BJ (cell line): ENCODE results near the gene CWC15. TPM values are rescaled to one million over a fixed set of nuclear protein-coding genes. Genes with fewer than 3 reads are reported as not detected.
A peak's percentile ranks its signal among the peaks of the same experiment; 100 is the strongest.

Experiments used
- CTCF ChIA-PET: fragments of 350-600 bp; formaldehyde crosslinking; extraction: SDS; loops from one replicate; lab custom pipeline; 2021; ENCODE audit warnings: antibody characterized with exemption, inconsistent platforms; lab: Yijun Ruan, JAX
- POLR2A ChIA-PET: fragments of 300-600 bp; sonication (Branson Sonifier 250); formaldehyde crosslinking; extraction: SDS; loops from one replicate; lab custom pipeline; 2021; ENCODE audit warnings: antibody characterized with exemption; lab: Charles Lee
- DNase-seq: peaks from one replicate; pipeline ENCODE4 v3.0.0-alpha.2; 2011; ENCODE audit warnings: low read depth
- H3K27me3 ChIP-seq: 2 replicates; pipeline ENCODE4 v1.6.0; 2011; ENCODE audit warnings: low read length; ENCODE audit not compliant: control insufficient read depth, insufficient read depth
- H3K36me3 ChIP-seq: 2 replicates; pipeline ENCODE4 v1.5.1; 2011; ENCODE audit warnings: low read length; ENCODE audit not compliant: control insufficient read depth, insufficient read depth
- H3K4me3 ChIP-seq: 2 replicates; pipeline ENCODE4 v1.5.1; 2011; ENCODE audit warnings: low read depth, mild to moderate bottlenecking, control low read depth, low read length
- CTCF ChIP-seq: IDR thresholded peaks from 2 replicates; pipeline ENCODE4 v1.5.1; 2011; ENCODE audit warnings: low read depth, mild to moderate bottlenecking, control low read depth, inconsistent platforms, low read length, moderate library complexity; ENCODE audit not compliant: insufficient read depth
- polyA plus RNA-seq: library from polyadenylated mRNA; depleted of rRNA; stranded (reverse); fragments of >200 nt; gene quantifications from 2 replicates; pipeline ENCODE4 v1.2.3, GENCODE V29; 2011

The CWC15 gene
- polyA plus RNA-seq, 1 experiment, result 24.9 TPM

GRCh38 chr11:94941131-94941530, 32.2 kb downstream of the CWC15 start:
- Histone ChIP-seq H3K27me3 (no peaks in the 10 kb centered on the region), H3K36me3 (no peaks in the 10 kb centered on the region), H3K4me3 (no peak overlapping the region)
- CTCF ChIA-PET, result no interaction called here
- POLR2A ChIA-PET, result no interaction called here
- no peak for DNase-seq
- no peak for TF ChIP-seq CTCF

- POLR2A ChIA-PET, result no interaction called here
- Histone ChIP-seq H3K27me3 (no peaks in the 10 kb centered on the region), H3K4me3 (no peak overlapping the region), H3K36me3 (no peaks in the 10 kb centered on the region)
- DNase-seq, result no peak
- CTCF ChIA-PET, result interaction anchor here (1.3 kb wide), 1 partner anchor 316 kb away, joined by 3 read pairs; no protein-coding TSS in a partner anchor
- TF ChIP-seq CTCF, result no peak
Measured at GRCh38 chr11:94939346-94939745, 34.0 kb downstream of the CWC15 start.

GRCh38 chr11:94938095-94939055, 35.0 kb downstream of the CWC15 start:
- ChIA-PET CTCF (interaction anchor here (1.1 to 1.3 kb wide), 2 partner anchors 30 to 315 kb away, joined by 3 read pairs; no protein-coding TSS in a partner anchor), POLR2A (no interaction called here)
- DNase-seq, result peak; percentile 85
- no peaks in the 10 kb centered on the region for H3K36me3 ChIP-seq
- H3K4me3 ChIP-seq, result no peak overlapping the region
- TF ChIP-seq CTCF, result no peak
- no peaks in the 10 kb centered on the region for H3K27me3 ChIP-seq

DNA sequence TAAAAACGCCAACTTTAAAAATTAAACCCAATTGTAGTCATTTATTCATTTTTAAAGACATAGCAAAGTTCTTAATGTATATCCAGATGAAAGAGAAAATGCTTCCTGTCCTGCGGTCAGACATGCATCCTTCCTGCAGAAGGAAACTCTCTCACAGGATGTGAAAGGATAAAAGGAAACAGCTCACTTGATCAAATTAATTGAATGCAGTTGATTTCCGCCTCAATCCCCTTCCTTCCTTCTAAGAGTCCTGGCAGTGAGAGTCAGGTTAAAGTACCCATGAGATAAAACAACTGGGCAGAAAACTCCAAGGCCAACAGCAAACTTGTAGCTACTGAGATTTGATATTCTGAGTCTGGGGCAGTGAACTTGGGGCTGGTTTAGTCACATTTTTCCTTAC, 38.5 kb downstream of the CWC15 start:
- no peak for TF ChIP-seq CTCF
- POLR2A ChIA-PET, result no interaction called here
- Histone ChIP-seq H3K36me3 (no peaks in the 10 kb centered on the region), H3K4me3 (no peak overlapping the region), H3K27me3 (no peaks in the 10 kb centered on the region)
- no peak for DNase-seq
- CTCF ChIA-PET, result interaction anchor here (1.1 to 1.2 kb wide), 2 partner anchors 34 to 37 kb away, joined by 3 to 6 read pairs; no protein-coding TSS in a partner anchor

DNA sequence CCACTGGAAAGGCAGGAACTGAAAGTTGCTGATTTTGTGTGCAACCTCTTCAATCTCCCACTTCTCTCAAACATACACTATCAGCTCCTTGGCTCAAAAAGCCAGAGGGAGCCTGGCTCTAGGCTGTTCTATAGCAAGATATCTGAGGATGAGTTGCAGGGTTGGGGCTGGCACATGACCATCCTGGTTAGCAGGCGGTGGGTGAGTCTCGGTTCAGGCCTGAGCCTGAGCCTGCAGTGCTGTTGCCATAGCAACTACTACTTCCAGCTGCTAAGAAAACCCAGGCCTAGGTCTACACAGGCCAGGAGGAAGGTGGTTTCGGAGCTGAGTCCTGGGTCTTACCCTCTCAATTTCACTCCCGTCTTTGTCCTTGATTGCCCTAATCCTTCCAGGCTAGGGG, 39.0 kb downstream of the CWC15 start:
- no peak for DNase-seq
- POLR2A ChIA-PET, result no interaction called here
- CTCF ChIA-PET, result interaction anchor here (1.1 to 1.2 kb wide), 2 partner anchors 34 to 37 kb away, joined by 3 to 6 read pairs; no protein-coding TSS in a partner anchor
- Histone ChIP-seq H3K4me3 (no peak overlapping the region), H3K27me3 (no peaks in the 10 kb centered on the region), H3K36me3 (no peaks in the 10 kb centered on the region)
- TF ChIP-seq CTCF, result no peak
